ENCODE results near the gene GEMIN4.
"Not testable (repeated sequence)": the region's sequence is repeated elsewhere in the genome, so short reads cannot be mapped to it uniquely, and the experiment has no call there.

Gene GEMIN4

DNA sequence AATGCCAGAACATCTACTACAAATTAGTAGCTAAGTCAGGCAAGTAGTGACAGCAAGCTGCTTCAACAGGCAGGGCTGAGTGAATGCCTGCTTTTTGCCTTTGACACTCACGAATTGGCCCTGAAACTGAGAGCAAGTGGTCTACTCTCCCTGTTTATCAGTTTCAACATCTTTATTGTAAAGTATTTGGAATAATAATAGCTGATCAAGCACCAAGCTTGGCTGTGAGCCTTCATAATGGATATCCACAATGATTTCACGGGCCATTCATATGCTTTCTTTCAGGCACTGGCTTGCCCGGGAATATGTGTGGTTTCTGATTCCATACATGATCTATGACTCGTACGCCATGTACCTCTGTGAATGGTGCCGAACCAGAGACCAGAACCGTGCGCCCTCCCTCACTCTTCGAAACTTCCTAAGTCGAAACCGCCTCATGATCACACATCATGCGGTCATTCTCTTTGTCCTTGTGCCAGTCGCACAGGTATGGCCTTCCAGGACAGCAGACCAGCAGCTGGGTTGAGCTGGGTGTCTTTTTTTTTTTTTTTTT, 14.4 kb downstream of the GEMIN4 start:
- DNase-seq: no peak

DNA sequence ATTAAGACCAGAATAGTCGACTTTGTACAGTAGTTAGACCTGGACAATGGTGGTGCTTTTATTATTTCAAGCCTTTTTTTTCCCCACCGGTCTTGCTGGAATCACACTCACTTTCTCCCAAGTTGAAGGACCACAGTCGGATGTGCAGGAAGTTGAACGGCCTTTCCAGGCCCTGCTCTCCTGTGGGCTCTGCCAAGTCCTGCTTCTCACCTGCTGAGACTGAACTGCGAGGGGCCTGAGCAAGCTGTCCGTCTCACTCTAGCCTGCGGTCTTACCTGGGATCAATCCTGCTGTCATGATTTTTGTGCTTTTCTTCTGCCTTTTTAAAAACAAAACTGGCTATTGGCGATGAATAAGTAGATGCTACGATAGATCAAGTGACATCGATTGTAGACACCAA, 18.3 kb downstream of the GEMIN4 start:
- DNase-seq: no peak

DNA sequence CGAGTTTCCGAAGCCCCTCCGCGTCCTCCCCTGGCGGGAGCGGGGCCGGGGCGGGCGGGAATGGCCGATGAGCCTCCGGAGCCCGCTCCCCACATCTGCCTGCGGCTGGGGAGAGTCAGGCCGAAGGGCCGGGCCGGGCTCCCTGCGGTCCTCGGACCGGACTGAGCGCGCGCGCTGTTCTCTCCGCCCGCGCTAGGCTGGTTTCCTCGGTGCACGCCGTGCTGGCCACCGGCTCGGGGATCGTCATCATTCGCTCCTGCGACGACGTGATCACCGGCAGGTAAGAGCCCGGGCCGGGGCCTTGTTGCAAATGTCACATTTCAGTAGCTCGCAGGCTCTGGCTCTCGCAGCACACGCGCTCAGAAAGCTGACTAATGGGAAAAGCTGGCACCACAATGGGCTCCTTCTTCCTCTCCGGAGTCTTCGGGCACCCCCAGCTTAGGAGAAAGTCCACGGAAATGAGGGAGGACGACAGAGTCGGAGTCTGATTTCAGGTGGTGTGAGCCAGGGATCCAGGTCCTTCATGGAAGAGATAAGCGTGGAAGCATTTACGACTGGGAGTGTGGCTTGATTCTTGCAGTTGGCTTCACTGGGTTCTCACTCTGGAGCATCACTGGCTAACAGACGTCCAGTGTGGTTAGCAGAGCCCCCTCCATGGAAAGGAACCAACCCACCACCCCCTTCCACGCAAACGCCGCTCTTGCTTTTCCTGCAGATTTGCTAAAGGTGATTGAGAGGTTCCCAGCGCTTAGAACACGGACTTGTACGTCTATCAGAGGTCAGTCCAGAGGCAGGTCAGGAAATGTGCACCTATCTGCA, 19.0 kb downstream of the GEMIN4 start:
- DNase-seq: no peak

DNA sequence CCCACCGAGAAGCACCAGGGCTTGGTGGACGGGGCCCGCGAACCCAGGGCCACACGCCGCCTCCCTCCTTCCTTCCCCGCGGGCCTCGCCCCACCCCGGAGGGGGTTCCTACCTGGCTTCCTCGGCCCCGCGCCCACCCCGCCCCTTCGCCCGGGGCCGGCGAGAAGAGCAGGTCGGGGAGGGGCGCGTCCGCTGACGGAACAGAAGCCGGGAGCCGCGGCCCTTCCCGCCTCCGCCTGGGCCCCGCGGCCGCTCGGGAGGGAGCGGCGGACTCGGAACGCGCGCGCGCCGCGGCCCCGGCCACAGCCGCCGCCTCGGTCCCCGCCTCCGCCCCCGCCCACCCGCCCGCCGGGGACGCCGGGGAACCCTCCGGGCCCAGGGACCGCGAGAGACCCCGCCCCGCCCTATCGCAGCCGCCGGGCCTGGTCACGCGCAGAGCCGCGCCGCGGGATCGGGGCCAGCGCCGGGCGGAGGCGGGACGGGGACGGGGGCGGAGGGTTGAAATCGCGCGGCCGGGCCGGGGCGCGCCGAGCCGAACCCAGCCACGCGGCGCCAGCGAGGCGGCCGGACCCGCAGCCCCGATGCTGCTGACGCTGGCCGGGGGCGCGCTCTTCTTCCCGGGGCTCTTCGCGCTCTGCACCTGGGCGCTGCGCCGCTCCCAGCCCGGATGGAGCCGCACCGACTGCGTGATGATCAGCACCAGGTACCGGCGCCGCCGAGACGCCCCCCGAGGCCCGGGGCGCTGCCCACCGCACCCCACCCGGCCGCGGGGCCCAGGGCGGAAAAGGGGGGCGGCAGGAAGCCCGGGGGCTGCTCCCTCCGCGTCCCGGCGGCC, 19.8 kb downstream of the GEMIN4 start, which contains the start of gene TLCD3A:
Gene TLCD3A (plus strand): TSS at position 530 of the 835 bp plus-strand sequence. CDS start 52 bp downstream, at position 582.
- DNase-seq: no peak

GRCh38 chr17:731644-732066, 20.4 kb downstream of the GEMIN4 start:
- DNase-seq: no peak

- no peak for DNase-seq
These were observed 23.2 kb downstream of the GEMIN4 start for GRCh38 chr17:728911-729310.

GRCh38 chr17:726271-726919, 25.7 kb downstream of the GEMIN4 start:
- no peak for DNase-seq

- DNase-seq: no peak
These were observed 26.3 kb downstream of the GEMIN4 start for GRCh38 chr17:725746-726145.

DNA sequence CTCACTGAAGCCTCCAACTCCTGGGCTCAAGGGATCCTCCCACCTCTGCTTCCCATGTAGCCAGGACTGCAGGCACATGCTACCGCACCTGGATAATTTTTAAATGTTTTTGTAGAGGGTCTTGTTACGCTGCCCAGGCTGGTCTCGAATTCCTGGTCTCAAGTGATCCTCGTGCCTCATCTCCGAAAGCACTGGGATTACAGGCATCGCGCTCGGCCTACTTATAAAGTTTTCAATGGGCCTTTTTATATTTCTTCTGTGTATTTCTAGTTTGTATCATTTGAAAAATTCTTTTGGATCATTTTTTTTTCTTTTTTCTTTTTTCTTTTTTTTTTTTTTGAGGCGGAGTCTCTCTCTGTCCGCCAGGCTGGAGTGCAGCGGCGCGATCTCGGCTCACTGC, 27.0 kb downstream of the GEMIN4 start:
- DNase-seq: no peak

GRCh38 chr17:721540-721937, 30.5 kb downstream of the GEMIN4 start:
- no peak for DNase-seq

DNA sequence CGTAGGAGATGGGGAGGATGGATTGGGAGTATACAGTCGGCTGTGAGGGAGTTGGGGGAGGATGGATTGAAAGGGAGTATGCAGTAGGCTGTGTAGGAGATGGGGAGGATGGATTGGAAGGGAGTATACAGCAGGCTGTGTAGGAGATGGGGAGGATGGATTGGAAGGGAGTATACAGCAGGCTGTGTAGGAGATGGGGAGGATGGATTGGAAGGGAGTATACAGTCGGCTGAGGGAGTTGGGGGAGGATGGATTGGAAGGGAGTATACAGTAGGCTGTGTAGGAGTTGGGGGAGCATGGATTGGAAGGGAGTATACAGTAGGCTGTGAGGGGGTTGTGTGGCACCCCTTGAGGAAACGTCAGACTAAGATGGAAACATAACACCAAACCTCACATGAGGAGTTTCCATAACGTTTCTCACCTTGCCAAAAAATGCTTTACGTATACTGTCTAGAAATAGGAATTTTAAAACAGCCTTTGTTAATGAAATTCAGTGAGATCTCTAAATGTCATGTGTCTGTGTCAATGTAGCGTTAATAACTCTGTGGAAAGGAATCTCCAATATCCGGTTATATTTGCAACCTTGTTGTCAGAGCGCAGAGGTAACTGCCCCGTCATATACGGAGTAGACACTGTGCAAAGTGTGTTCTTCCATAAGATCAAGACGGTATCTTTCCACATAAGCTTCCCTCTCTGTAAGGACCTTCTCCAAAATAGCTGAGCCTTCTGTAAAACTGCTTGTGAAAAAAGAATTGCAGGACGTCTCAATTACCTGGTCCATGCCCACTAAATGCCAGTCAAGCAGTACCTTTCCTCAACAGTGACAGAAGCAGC, 31.1 kb downstream of the GEMIN4 start:
- DNase-seq: no peak

DNA sequence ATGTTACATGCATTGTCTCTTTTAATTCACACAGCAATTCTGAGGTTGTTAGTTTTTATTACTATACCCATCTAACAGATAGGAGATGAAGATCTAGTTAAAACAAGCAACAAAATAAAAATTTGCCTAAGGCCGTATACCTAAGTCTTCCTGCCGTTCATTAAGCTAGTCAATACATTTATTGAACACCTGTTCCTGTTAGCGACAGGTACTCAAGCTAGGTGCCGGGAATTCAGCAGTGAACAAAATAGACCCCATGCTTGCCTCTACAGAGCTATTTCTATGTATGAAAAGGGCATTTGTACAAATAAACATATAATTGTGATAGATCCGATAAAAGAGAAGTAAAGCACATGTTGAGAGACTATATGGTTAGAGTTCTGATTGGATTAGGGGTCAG, 34.0 kb downstream of the GEMIN4 start:
- no peak for DNase-seq

- no peak for DNase-seq
These were observed 43.9 kb downstream of the GEMIN4 start for GRCh38 chr17:708132-708531.

- no peak for DNase-seq
These were observed 46.2 kb downstream of the GEMIN4 start for GRCh38 chr17:705863-706262.

- no peak for DNase-seq
These were observed 47.1 kb downstream of the GEMIN4 start for GRCh38 chr17:705011-705410.

DNA sequence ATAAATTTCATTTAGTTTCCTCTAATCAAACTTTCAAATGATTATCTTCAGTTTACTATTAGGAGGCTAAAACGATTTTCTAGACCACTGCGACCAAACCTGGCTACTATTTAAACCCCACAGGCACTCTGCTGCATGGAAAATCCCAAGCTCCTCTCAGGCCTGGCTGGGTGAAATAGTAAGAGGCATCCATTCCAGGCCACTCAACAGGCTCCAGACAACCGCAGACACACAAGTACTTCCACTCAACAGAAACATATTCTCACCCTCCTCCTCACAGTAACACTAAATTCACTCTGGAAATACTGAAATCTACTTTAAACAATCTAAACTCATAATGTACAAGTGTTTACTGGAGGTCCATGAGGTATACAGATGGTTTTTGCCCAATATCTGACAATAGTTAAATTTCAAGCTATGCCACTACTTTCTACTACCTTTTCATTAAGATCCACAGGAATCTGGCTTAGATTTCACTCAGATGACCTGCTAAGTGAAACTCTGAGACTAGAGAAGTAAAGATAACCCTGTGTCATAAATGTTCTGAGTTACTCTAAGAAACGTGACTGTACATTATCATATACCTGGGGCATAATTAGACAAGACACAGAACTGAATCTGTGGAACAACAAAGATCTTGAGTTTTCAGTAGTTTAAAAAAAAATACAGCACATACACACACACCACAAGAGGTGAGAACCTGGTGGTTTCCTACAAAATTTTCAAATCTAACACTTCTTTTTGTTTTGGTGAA, 47.8 kb downstream of the GEMIN4 start:
- no peak for DNase-seq

DNA sequence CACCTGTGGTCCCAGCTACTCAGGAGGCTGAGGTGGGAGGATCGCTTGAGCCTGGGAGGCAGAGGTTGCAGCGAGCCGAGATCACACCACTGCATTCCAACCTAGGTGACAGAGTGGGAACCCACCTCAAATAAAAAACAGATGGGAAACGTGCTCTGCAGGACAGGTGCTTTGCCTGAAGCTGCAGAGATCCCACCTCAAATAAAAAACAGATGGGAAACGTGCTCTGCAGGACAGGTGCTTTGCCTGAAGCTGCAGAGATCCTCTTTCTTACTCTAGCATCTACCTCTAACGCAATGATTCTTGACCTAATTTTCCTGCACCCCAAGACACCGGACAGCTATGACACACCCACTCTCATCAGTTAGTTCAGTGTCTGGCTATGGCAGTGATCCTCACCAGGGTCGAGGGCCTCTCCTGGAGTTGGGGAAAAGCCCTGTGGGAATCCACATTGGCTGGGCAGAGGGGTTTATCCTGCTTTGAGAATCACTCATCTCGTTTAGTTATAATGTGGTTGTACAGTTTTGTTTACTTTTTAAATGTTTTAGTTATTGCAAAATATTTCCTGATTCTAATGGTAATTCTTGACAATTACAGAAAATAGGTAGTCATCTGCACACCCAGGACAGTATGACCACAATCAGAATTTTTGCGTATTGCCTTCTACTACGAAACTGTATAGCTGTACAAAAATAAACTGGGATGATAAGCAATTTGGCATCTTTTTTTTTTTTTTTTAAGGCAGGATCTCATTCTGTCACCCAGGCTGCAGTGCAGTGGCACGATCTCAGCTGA, 48.8 kb downstream of the GEMIN4 start:
- no peak for DNase-seq

GRCh38 chr17:700504-701094, 51.5 kb downstream of the GEMIN4 start:
- no peak for DNase-seq

GRCh38 chr17:699345-699744, 52.7 kb downstream of the GEMIN4 start:
- DNase-seq: no peak

GRCh38 chr17:698096-698495, 54.0 kb downstream of the GEMIN4 start:
- not testable (repeated sequence) for DNase-seq

Data from NCI-H524 treated with DMSO at 0.1 percent for 48 hours (cell line).